HL-60/S4 treated with phorbol 12-myristate 13-acetate at 8.2 ng/mL for 4 days and 3 days (cell line): ENCODE results near the gene TMEM187.

ENCODE experiments used
- in situ Hi-C: fragments of 300-500 bp; cut with MboI; formaldehyde crosslinking; loops from 2 replicates; pipeline ENCODE4 v1.15.0; 2022; ENCODE audit warnings: low sequenced_read_pairs

The TMEM187 gene

DNA sequence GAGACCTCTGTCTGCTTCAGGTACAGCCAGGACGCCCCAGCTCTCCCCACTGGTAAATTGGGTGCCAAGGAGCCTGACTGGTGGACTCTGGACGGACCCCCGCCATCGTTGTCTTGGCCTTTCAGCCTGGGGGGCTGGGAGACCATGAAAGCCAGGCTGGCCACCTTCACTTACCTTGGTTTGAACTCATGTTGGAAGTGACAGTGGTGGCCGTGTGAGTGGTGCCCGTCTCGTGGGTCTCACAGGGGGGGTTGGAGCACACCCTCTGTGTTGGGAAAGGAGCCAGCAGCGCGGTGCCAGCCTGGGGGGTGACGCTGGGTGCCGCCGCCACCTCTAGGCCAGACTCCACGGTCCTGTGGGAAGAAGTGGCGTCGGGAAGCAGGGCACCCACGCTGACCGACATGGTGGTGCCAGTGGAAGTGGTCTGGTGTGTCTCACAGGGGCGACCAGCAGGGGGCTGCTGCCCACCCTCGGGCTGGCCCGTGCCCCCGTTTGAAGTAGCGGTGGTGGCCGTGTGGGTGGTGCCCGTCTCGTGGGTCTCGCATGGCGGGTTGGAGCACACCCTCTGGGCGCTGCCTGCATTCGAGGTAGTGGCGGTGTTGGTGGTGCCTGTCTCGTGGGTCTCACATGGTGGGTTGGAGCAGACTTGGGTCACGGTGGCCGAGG is 18.5 kb upstream of the TMEM187 start:
- in situ Hi-C loops = no loop called here

DNA sequence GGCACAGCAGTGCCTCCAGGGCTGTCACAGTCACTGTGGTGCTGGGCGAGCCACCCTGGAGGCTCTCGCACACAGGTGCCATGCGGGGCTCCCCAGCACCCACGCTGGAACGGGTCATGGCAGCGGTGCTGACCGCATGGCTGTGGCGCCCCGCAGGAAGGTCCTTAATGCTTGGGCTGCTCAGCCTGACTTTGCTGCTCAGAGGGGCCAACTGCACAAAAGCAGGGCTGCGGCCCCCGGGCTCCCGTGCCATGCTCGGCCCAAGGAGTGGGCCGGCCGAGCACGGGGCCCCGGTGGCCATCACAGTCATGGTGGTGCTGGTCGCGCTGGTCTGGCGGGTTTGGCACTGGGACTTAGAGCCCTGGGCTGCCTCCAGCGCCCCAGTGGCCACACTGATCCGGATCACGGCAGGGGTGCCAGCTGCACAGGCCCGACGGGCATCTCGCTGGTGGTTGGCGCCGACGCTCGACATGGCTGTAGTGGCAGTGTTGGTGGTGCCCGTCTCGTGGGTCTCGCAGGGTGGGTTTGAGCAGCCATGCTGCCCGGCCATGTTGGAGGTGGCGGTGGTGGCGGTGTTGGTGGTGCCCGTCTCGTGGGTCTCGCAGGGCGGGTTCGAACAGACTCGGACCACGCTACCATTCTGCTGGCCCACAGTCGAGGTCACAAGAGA is 17.9 kb upstream of the TMEM187 start:
- in situ Hi-C loops = no loop called here

DNA sequence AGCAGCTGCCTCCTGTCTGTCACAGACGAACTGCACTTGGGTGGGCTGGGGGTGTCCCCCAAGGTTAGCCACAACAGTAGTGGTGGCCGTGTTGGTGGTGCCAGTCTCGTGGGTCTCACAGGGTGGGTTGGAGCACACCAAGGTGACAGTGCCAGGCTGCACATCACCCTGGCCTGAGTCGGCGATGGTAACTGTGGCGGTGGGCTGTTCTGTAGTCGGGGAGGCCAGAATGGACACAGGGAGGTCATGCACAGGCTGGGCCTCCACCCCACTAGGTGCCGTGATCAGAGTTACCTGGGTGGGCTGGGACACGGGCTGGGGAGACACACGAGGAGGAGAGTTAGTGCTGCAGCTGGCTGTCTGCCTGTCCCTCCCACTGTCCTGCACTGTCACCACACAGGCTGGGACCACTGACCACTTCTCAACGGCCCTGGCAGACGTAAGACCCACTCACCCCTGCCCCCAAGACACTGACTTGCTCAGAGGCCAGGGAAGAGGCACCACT is 17.3 kb upstream of the TMEM187 start:
- in situ Hi-C loops = no loop called here

DNA sequence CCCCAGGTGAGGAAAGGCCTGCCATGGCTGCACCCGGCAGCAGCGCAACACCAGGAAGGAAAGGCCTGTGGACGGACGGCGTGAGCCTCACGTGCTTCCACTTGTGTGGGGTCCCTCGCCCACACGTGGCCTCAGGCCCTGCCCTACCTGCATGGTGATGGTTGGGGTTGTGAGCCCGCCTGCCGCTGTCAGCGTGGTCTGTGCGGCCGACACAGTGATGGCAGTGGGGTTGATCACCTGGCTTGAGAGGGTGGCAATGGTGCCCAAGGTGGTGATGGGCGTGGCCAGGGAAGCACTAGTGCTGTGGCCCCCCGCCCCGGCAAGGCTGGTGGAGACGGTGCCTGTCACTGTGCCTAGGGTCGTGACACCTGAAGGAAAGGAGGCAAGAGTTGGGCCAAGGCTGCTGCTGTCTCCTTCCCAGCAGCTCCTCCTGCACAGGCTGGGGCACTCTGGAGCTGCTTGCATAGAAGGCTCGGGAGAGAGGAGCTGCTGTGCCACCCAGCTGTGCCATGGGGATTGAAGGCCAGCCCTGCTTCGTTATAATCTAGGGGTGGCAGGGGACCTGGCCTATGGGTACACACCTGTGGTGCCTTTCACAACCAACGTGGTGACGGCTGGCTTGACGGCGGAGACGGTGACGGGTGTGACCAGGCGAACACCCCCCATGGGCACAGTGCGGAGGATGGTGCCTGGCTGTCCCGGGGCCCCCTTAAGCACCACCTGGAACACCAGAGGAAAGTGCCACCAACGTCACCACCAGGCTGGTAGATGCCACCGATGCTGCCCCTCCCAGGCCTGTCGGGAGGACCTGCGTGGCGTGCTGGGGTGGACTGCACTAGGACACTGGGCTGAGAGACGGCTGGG is 16.3 kb upstream of the TMEM187 start:
- in situ Hi-C loops = no loop called here

GRCh38 chrX:153957224-153957623 is 15.3 kb upstream of the TMEM187 start:
- in situ Hi-C loops = no loop called here

DNA sequence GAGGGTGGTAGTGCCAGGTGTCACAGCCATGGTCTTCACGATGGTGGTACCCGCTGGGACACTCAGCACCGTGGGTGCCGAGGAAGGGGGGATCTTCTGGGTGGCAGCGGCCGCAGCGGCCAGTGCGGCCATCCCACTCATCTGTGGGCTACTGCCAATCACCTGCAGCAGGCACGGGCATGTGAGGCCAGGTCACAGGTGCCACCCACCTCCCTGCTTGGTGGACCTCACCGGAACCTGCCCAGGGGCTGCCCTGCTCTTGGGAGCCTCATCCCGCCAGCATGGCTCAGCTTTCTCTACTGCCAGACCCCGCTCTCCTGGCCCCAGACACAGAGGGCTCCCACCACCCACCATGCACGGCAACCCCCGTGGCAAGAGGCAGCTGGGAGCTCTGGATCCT is 13.9 kb upstream of the TMEM187 start:
- in situ Hi-C loops = no loop called here

- in situ Hi-C loops = no loop called here
These were observed 12.9 kb upstream of the TMEM187 start for GRCh38 chrX:153959649-153960048.

GRCh38 chrX:153960077-153960476 is 12.5 kb upstream of the TMEM187 start:
- in situ Hi-C loops = no loop called here

- in situ Hi-C loops = no loop called here
These were observed 11.8 kb upstream of the TMEM187 start for GRCh38 chrX:153960786-153961185.

GRCh38 chrX:153961292-153961691 is 11.3 kb upstream of the TMEM187 start:
- in situ Hi-C loops = no loop called here

DNA sequence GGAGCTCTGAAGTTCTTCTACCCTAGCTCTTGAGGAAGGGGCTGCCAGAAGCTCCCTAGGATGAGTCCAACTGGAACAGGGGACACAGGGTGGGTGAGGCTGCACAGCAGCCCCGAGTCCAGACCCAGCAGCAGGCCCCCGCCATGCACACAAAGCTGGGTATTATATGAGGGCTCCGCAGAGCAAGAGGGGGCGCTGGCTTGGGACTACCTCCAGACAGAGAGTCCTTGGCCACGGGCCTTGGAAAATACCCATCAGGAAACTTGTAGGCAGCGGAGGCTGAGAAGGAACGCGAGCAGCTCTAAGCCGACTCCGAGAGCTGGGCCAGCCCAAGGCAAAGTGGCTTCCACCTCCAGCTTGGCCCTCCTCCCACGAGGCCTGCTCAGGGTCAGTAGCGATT is 9.0 kb upstream of the TMEM187 start:
- in situ Hi-C loops = no loop called here

GRCh38 chrX:153964105-153964504 is 8.4 kb upstream of the TMEM187 start:
- in situ Hi-C loops = no loop called here

DNA sequence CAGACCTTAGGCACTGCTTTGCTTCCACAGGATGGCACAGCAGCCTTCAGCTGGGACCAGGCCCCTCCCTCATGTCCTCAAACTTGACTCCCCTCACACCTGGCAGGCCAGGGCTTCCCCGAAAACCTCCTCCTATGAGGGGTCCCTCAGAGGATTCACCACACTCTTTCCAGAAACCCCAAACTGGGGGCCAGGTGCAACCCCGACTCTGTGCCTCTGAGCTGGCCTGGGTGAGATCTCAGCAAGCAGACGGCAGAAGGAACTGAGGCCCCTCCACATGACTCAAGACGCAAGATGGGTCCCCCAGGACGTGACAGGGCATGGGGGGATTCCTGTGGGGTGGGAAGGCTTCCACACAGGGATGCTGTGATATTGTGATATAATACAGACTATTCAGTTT is 7.1 kb upstream of the TMEM187 start:
- in situ Hi-C loops = no loop called here

DNA sequence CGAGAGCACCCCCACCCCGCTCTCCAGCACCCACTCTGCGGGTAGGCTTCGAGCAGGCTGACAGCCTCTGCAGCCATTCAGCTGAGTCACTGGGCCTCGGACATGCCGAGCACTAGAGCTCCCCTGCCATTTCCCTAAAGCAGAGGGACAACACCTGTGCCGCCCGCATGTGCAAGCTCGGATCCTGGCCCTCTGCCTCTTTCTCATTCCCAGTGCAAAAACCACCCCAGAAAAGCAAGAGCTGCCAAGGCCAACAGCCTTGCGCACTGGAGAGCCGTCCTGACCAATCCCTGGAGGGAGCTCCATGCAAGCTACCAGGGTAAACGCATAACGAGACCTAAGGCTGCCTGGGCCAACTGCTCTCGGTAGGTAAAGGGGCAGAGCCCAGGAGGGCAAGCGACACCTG is 6.3 kb upstream of the TMEM187 start:
- in situ Hi-C loops = no loop called here

- in situ Hi-C loops = no loop called here
These were observed 5.6 kb upstream of the TMEM187 start for GRCh38 chrX:153966841-153967535.

DNA sequence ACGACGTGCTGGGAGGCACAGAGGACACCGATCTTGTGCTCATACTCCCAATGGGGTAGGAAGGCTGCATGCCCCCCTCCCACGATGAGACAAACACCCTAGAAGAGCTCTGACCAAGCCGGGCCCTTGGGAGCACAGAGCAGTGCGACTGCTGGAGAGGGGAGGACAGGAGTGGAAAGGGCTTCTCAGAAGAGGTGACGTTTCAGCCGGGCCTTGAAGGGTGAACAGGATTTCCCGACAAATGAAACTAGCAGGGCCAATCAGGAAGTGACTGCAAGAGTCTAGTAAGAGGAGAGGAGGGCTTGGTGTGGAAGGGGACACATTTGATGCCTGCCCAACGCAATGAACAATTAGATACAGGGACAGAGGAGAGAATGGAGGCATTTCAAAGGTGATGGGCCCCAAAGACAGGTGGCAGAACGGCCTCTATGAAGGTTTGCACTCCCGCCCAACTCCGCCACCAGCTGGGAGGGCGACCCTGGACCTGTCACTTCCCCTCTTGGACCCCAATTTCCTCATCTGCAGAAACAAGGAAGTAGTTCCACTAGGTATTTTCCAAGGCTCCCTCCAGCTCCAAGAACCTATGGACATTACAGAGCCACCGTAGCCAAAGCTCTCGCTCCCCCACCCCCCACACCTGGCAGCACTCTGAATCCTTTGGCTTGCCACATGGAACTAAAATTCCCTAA is 4.9 kb upstream of the TMEM187 start:
- in situ Hi-C loops = no loop called here

- in situ Hi-C loops = no loop called here
These were observed 4.3 kb upstream of the TMEM187 start for GRCh38 chrX:153968255-153968654.

GRCh38 chrX:153968754-153969124 is 3.8 kb upstream of the TMEM187 start:
- in situ Hi-C loops = no loop called here

DNA sequence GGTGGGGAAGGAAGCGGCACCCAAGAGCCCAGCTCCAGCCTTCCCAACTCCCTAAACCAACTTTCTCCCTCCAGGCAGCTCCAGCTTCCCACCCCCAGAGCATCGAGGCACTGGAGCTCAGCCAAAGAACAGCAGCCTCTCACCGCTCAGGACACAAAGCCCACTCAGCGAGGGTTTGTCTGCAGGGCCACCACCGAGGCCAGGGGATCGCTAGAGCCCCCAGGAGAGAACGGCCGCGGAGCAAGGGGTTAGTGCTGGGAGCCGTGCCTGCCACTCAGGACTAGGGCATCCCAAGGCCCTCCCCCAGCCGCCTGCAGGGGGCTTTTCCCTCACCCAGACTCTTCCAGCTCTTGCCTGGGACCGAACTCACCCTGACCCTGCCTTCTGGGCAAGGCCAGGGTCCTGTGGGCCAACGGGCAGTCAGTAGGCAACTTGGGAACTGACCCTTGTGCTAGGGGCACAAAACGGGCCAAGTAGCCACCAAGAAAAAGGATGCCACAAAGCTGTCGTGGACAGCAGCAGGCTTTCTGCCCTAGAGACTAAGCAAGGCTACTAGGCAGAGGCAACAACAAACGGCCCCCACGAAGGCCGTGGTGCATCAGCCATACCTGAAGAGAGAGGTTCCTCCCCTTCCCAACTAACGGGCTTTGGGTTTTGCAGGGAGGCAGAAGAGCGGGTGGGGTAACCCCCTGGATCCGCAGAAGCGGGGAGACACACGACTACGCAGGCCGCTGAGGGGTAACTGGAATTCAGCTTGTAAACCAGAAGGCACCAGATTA is 3.2 kb upstream of the TMEM187 start:
- in situ Hi-C loops = no loop called here

GRCh38 chrX:153969904-153970356 is 2.6 kb upstream of the TMEM187 start:
- in situ Hi-C loops = no loop called here
